MCF 10A (cell line): ENCODE results near the gene ZNF777. TPM values are rescaled to one million over a fixed set of nuclear protein-coding genes. Genes with fewer than 3 reads are reported as not detected.

ENCODE experiments used
- Bru-seq: library from RNA; stranded (reverse); fragments of 400-500 nt; gene quantifications from one replicate; lab custom pipeline; 2021; lab: Mats Ljungman, UMichigan
- BruChase-seq, 2 experiments: library from RNA; stranded (reverse); fragments of 400-500 nt; gene quantifications; one replicate each; lab custom pipeline; 2021; lab: Mats Ljungman, UMichigan
- BruUV-seq: library from RNA; stranded (reverse); fragments of 400-500 nt; replicated peaks from 2 replicates; lab custom pipeline; 2021; lab: Mats Ljungman, UMichigan
- CTCF ChIA-PET: fragments of 300-600 bp; sonication (Branson Sonifier 250); formaldehyde crosslinking; extraction: SDS; loops from one replicate; lab custom pipeline; 2021; ENCODE audit warnings: antibody characterized with exemption, inconsistent platforms; lab: Yijun Ruan, JAX
- POLR2A ChIA-PET: fragments of 300-600, 350-650 bp; sonication (Branson Sonifier 250); formaldehyde crosslinking; extraction: SDS; loops from one replicate; lab custom pipeline; 2020; ENCODE audit warnings: antibody characterized with exemption, inconsistent platforms; lab: Yijun Ruan, JAX
- DNase-seq: peaks from one replicate; pipeline ENCODE4 v3.0.0-alpha.2; 2018; ENCODE audit not compliant: unreplicated experiment
- H3K27ac Mint-ChIP-seq: one replicate; pipeline ENCODE4 v1.8.0; 2022; ENCODE audit warnings: mild to moderate bottlenecking, low read depth, mixed read lengths; ENCODE audit not compliant: unreplicated experiment
- H3K27me3 Mint-ChIP-seq: one replicate; pipeline ENCODE4 v1.8.0; 2022; ENCODE audit warnings: mixed read lengths; ENCODE audit not compliant: insufficient read depth, unreplicated experiment
- H3K36me3 Mint-ChIP-seq: one replicate; pipeline ENCODE4 v1.8.0; 2022; ENCODE audit warnings: mild to moderate bottlenecking, moderate library complexity, mixed read lengths; ENCODE audit not compliant: insufficient read depth, unreplicated experiment
- H3K4me1 Mint-ChIP-seq: one replicate; pipeline ENCODE4 v1.8.0; 2022; ENCODE audit warnings: mixed read lengths; ENCODE audit not compliant: insufficient read depth, unreplicated experiment
- H3K4me3 Mint-ChIP-seq: one replicate; pipeline ENCODE4 v1.8.0; 2022; ENCODE audit warnings: mild to moderate bottlenecking, moderate library complexity, mixed read lengths; ENCODE audit not compliant: unreplicated experiment
- H3K9me3 Mint-ChIP-seq: one replicate; pipeline ENCODE4 v1.8.0; 2022; ENCODE audit warnings: mixed read lengths; ENCODE audit not compliant: unreplicated experiment
- CTCF ChIP-seq: fragments of 200-600 bp; IDR thresholded peaks from one replicate; pipeline ENCODE4 v1.8.0; 2022; ENCODE audit warnings: antibody characterized with exemption, mild to moderate bottlenecking; ENCODE audit not compliant: unreplicated experiment
- intact Hi-C: fragments of 100-400 bp; cut with micrococcal nuclease; formaldehyde crosslinking; loops from 2 replicates; pipeline ENCODE4 v1.14.1; 2022
- long read RNA-seq: library from polyadenylated mRNA; stranded (forward); transcript quantifications from one replicate; pipeline ENCODE4 v2.0.0, GENCODE V29; 2022
- total RNA-seq: library from RNA; stranded (reverse); gene quantifications from 2 replicates; pipeline ENCODE4 v1.2.3, GENCODE V29; 2022

Gene ZNF777
- total RNA-seq (19.5 and 22.9 TPM in 2 replicates), Bru-seq, nascent RNA (percentile 71 among the genes with signal in this experiment), BruChase-seq, experiment 1, labeled RNA remaining after a 6-hour chase (percentile 50 among the genes with signal in this experiment), BruChase-seq, experiment 2, labeled RNA remaining after a 2-hour chase (percentile 59 among the genes with signal in this experiment)
- long read RNA-seq, partial matches to known transcripts = 25 of 157 reads
- long read RNA-seq, other reads (novel, unspliced or antisense) = 131 of 157 reads

DNA sequence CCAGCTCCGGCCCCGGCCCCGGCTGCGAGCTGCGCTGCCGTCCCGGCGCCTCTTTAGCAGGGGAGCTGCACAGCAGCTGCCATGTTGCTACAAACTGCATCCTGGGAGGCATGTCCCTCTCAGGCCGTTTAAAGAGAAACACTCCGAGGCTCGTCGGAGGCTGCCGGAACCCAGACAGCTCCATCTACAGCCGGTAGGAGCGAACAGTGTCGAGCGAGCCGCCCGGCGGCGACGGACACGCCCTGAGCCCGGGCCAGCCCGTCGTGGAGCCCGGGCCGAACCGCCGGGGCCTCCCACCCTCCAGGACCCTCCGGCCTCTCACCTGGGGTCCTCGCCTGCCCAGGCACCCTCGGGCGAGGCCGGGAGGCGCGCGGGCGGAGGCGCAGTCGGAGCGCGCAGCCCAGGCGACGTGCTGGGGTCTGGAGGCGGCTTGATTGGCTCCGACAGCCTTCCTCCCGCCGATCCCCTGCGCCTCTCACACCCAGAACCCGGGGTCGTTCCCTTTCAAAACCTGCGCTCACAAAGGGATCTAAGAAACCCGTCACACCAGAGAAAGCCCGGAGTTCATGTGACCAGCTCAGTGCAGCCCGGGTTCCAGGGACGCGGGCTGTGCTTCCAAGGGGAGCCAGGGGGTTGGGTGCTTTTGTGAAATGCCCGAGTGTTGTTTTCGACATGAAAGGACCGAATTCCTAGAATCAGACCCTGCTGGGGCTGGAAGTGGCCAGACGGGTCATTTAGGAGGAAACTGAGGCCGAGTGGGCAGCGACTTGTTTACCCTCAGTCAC is at the start of gene ZNF777:
Gene ZNF777 (minus strand): TSS at position 570 of the 785 bp plus-strand sequence. CDS start 5,040 bp downstream, outside the sequence.
- peak; percentile 36 for TF ChIP-seq CTCF
- H3K36me3 Mint-ChIP-seq = peaks cover 18% of the 10 kb centered on the region
- ChIA-PET CTCF (interaction anchor here (0.6 to 1.9 kb wide), 26 partner anchors 10 to 1162 kb away, joined by 3 to 10 read pairs (median 3); no protein-coding TSS in a partner anchor), POLR2A (interaction anchor here (0.5 to 2.5 kb wide), 12 partner anchors 9 to 405 kb away, joined by 3 to 7 read pairs (median 4); partner anchors contain the start of gene ZNF783)
- peaks cover 16% of the 10 kb centered on the region for H3K4me1 Mint-ChIP-seq
- DNase-seq = peak; percentile 84
- peaks cover 2% of the 10 kb centered on the region for H3K9me3 Mint-ChIP-seq
- intact Hi-C loops = loop anchor here (2.0 kb wide), 2 partner anchors 36 to 150 kb away; partner anchors contain the start of gene ZNF746
- no TSS peak for BruUV-seq
- H3K4me3 Mint-ChIP-seq = peak within 1 kb of the TSS; percentile 72
- H3K27ac Mint-ChIP-seq = no peak within 1 kb of the TSS
- H3K27me3 Mint-ChIP-seq = no peaks in the 10 kb centered on the region

- no peak for TF ChIP-seq CTCF
- BruUV-seq = no TSS peak
- Mint-ChIP-seq H3K4me3 (no peak overlapping the region), H3K4me1 (no peaks in the 10 kb centered on the region), H3K36me3 (no peaks in the 10 kb centered on the region), H3K9me3 (peaks cover 16% of the 10 kb centered on the region), H3K27me3 (no peaks in the 10 kb centered on the region), H3K27ac (no peak overlapping the region)
- no peak for DNase-seq
- ChIA-PET POLR2A (no interaction called here), CTCF (interaction anchor here (0.7 kb wide), 1 partner anchor 17 kb away, joined by 3 read pairs; no protein-coding TSS in a partner anchor)
- intact Hi-C loops = no loop called here
Observed at GRCh38 chr7:149510248-149510647, 49.4 kb upstream of the ZNF777 start.

DNA sequence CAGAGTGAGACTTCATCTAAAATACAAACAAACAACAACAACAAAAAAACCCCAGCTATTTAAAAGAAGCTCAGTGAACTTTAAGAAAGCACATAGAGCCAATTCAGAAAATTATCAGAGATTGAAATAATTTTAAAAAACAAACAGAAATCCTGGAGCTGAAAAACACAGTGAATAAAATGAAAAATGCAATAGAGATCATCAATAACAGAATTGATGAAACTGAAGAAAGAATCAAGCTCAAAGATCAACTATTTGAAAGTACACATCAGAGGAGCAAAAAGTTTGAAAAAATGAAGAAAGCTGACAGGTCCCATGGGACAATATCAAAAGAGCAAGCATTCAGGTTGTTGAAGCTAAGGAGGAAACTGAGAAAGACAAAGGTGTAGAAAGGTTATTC is 48.9 kb upstream of the ZNF777 start:
- Mint-ChIP-seq H3K36me3 (no peaks in the 10 kb centered on the region), H3K27me3 (no peaks in the 10 kb centered on the region), H3K4me3 (no peak overlapping the region), H3K9me3 (peaks cover 20% of the 10 kb centered on the region), H3K27ac (no peak overlapping the region), H3K4me1 (no peaks in the 10 kb centered on the region)
- DNase-seq = no peak
- BruUV-seq = no TSS peak
- intact Hi-C loops = loop anchor here (10.0 kb wide), 1 partner anchor 595 kb away; no protein-coding TSS in a partner anchor
- ChIA-PET POLR2A (interaction anchor here (0.7 kb wide), 1 partner anchor 234 kb away, joined by 3 read pairs; no protein-coding TSS in a partner anchor), CTCF (interaction anchor here (0.7 kb wide), 2 partner anchors 18 to 1406 kb away, joined by 3 read pairs; no protein-coding TSS in a partner anchor)
- no peak for TF ChIP-seq CTCF

DNA sequence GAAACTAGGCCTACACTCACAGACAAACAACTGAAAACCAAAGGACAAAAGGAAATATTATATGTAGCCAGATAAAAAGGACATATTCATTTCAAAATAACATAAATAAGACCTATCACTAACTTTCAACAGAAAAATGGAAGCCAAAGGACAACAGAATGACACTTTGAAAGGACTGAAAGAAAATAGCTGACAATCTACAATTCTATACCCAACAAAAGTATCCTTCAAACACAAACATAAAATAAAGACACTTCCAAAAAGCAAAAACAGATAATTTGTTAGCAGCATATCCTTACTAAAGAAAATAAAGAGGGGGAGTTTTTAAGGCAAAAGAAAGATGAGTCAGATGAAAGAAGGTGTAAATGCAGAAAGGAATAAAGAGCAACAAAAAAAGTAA is 44.7 kb upstream of the ZNF777 start:
- ChIA-PET POLR2A (no interaction called here), CTCF (no interaction called here)
- Mint-ChIP-seq H3K27me3 (no peaks in the 10 kb centered on the region), H3K27ac (no peak overlapping the region), H3K4me1 (no peaks in the 10 kb centered on the region), H3K9me3 (peaks cover 23% of the 10 kb centered on the region), H3K36me3 (no peaks in the 10 kb centered on the region), H3K4me3 (no peak overlapping the region)
- no peak for DNase-seq
- TF ChIP-seq CTCF = no peak
- intact Hi-C loops = loop anchor here (10.0 kb wide), 1 partner anchor 591 kb away; no protein-coding TSS in a partner anchor
- BruUV-seq = no TSS peak
